Astrocyte (in vitro differentiated cells and primary cell): ENCODE results near the gene PRKCE. TPM values are rescaled to one million over a fixed set of nuclear protein-coding genes. Genes with fewer than 3 reads are reported as not detected.

Source experiments
- DNase-seq: peaks from one replicate; pipeline ENCODE4 v3.0.0-alpha.2; 2010; ENCODE audit warnings: low read depth
- FAIRE-seq: peaks from 2 replicates; lab custom pipeline; 2011; peaks lifted over from hg19 to GRCh38; lab: Jason Lieb, UNC
- H2AFZ ChIP-seq: 2 replicates; pipeline ENCODE4 v1.6.0; 2012; ENCODE audit warnings: low read depth, low read length, inconsistent platforms
- H3K27ac ChIP-seq: 2 replicates; pipeline ENCODE4 v1.5.1; 2011; ENCODE audit warnings: low read depth, low read length, inconsistent platforms
- H3K27me3 ChIP-seq: 2 replicates; pipeline ENCODE4 v1.6.0; 2011; ENCODE audit warnings: low read length, inconsistent platforms; ENCODE audit not compliant: insufficient read depth
- H3K36me3 ChIP-seq: 2 replicates; pipeline ENCODE4 v1.5.1; 2011; ENCODE audit warnings: low read length, inconsistent platforms; ENCODE audit not compliant: insufficient read depth
- H3K4me1 ChIP-seq: 2 replicates; pipeline ENCODE4 v1.5.1; 2011; ENCODE audit warnings: low read length, inconsistent platforms; ENCODE audit not compliant: insufficient read depth
- H3K4me2 ChIP-seq: 2 replicates; pipeline ENCODE4 v1.6.0; 2012; ENCODE audit warnings: low read length, inconsistent platforms
- H3K4me3 ChIP-seq: 2 replicates; pipeline ENCODE4 v1.5.1; 2011; ENCODE audit warnings: low read depth, mild to moderate bottlenecking, low read length, inconsistent platforms; ENCODE audit not compliant: insufficient read depth
- H3K79me2 ChIP-seq: 2 replicates; pipeline ENCODE4 v1.6.0; 2012; ENCODE audit warnings: mild to moderate bottlenecking, low read length, inconsistent platforms; ENCODE audit not compliant: insufficient read depth
- H3K9ac ChIP-seq: 2 replicates; pipeline ENCODE4 v1.6.0; 2012; ENCODE audit warnings: mild to moderate bottlenecking, low read length, inconsistent platforms
- H3K9me3 ChIP-seq: 2 replicates; pipeline ENCODE4 v1.5.1; 2012; ENCODE audit warnings: low read depth, mild to moderate bottlenecking, low read length, inconsistent platforms; ENCODE audit not compliant: insufficient read depth
- H4K20me1 ChIP-seq: 2 replicates; pipeline ENCODE4 v1.6.0; 2012; ENCODE audit warnings: low read length, inconsistent platforms; ENCODE audit not compliant: insufficient read depth
- H3K27ac Mint-ChIP-seq: one replicate; pipeline ENCODE4 v1.8.0; 2021; ENCODE audit warnings: mild to moderate bottlenecking, mixed read lengths; ENCODE audit not compliant: unreplicated experiment
- H3K27me3 Mint-ChIP-seq: one replicate; pipeline ENCODE4 v1.8.0; 2021; ENCODE audit warnings: low read depth, mixed read lengths; ENCODE audit not compliant: unreplicated experiment
- H3K36me3 Mint-ChIP-seq: one replicate; pipeline ENCODE4 v1.8.0; 2021; ENCODE audit warnings: low read depth, mixed read lengths; ENCODE audit not compliant: unreplicated experiment
- H3K4me1 Mint-ChIP-seq: one replicate; pipeline ENCODE4 v1.8.0; 2021; ENCODE audit warnings: low read depth, mixed read lengths; ENCODE audit not compliant: unreplicated experiment
- H3K4me3 Mint-ChIP-seq: one replicate; pipeline ENCODE4 v1.8.0; 2021; ENCODE audit warnings: mild to moderate bottlenecking, moderate library complexity, mixed read lengths; ENCODE audit not compliant: unreplicated experiment
- H3K9me3 Mint-ChIP-seq: one replicate; pipeline ENCODE4 v1.8.0; 2021; ENCODE audit warnings: mild to moderate bottlenecking, mixed read lengths; ENCODE audit not compliant: unreplicated experiment
- CTCF ChIP-seq: IDR thresholded peaks from 2 replicates; pipeline ENCODE4 v1.5.1; 2011; ENCODE audit warnings: low read depth, mild to moderate bottlenecking, inconsistent platforms, low read length, moderate library complexity; ENCODE audit not compliant: insufficient read depth
- EZH2 ChIP-seq: IDR thresholded peaks from 2 replicates; pipeline ENCODE4 v1.6.1; 2012; ENCODE audit warnings: mild to moderate bottlenecking, low read length, inconsistent platforms; ENCODE audit not compliant: insufficient read depth
- total RNA-seq: library from RNA; stranded (reverse); gene quantifications from 2 replicates; pipeline ENCODE4 v1.2.1, GENCODE V29; 2021

Gene PRKCE
- total RNA-seq, 1 donor from 2014 or later, result 12.8 TPM

- no peak overlapping the region for H3K9ac ChIP-seq
- H3K36me3 ChIP-seq, result no peaks in the 10 kb centered on the region
- H3K4me1 ChIP-seq, result no peaks in the 10 kb centered on the region
- H3K36me3 Mint-ChIP-seq, result no peaks in the 10 kb centered on the region
- peaks cover 18% of the 10 kb centered on the region for H4K20me1 ChIP-seq
- H3K27ac Mint-ChIP-seq, result no peak overlapping the region
- no peaks in the 10 kb centered on the region for H3K9me3 ChIP-seq
- no peak for DNase-seq
- H3K4me1 Mint-ChIP-seq, result no peaks in the 10 kb centered on the region
- peaks cover 18% of the 10 kb centered on the region for H3K27me3 Mint-ChIP-seq
- H3K4me2 ChIP-seq, result no peak overlapping the region
- H3K79me2 ChIP-seq, result no peaks in the 10 kb centered on the region
- H3K27ac ChIP-seq, result no peak overlapping the region
- no peak overlapping the region for H2AFZ ChIP-seq
- no peak for FAIRE-seq
- no peaks in the 10 kb centered on the region for H3K9me3 Mint-ChIP-seq
- TF ChIP-seq CTCF (no peak), EZH2 (no peak)
- H3K4me3 ChIP-seq, result no peak overlapping the region
- no peak overlapping the region for H3K4me3 Mint-ChIP-seq
- H3K27me3 ChIP-seq, result no peaks in the 10 kb centered on the region
Measured at GRCh38 chr2:45789961-45790723, 138.7 kb downstream of the PRKCE start.

GRCh38 chr2:45793305-45793962, 142.0 kb downstream of the PRKCE start:
- TF ChIP-seq EZH2 (no peak), CTCF (no peak)
- FAIRE-seq (no peak), DNase-seq (no peak)
- Histone ChIP-seq H3K79me2 (no peaks in the 10 kb centered on the region), H3K27ac (no peak overlapping the region), H3K4me3 (no peak overlapping the region), H3K9me3 (no peaks in the 10 kb centered on the region), H3K4me1 (no peaks in the 10 kb centered on the region), H4K20me1 (peaks cover 31% of the 10 kb centered on the region), H3K4me2 (no peak overlapping the region), H2AFZ (no peak overlapping the region), H3K9ac (no peak overlapping the region), H3K36me3 (no peaks in the 10 kb centered on the region), H3K27me3 (no peaks in the 10 kb centered on the region)
- Mint-ChIP-seq H3K27me3 (peaks cover 12% of the 10 kb centered on the region), H3K36me3 (no peaks in the 10 kb centered on the region), H3K9me3 (no peaks in the 10 kb centered on the region), H3K4me1 (no peaks in the 10 kb centered on the region), H3K4me3 (no peak overlapping the region), H3K27ac (no peak overlapping the region)

- no peaks in the 10 kb centered on the region for H3K4me1 Mint-ChIP-seq
- peak; percentile 68 for DNase-seq
- no peak for FAIRE-seq
- no peak overlapping the region for H3K4me3 ChIP-seq
- H3K36me3 ChIP-seq, result no peaks in the 10 kb centered on the region
- no peak overlapping the region for H3K4me3 Mint-ChIP-seq
- H3K9ac ChIP-seq, result no peak overlapping the region
- peaks cover 31% of the 10 kb centered on the region for H4K20me1 ChIP-seq
- H3K36me3 Mint-ChIP-seq, result no peaks in the 10 kb centered on the region
- H3K27ac Mint-ChIP-seq, result no peak overlapping the region
- no peaks in the 10 kb centered on the region for H3K4me1 ChIP-seq
- H2AFZ ChIP-seq, result no peak overlapping the region
- no peaks in the 10 kb centered on the region for H3K9me3 ChIP-seq
- H3K79me2 ChIP-seq, result no peaks in the 10 kb centered on the region
- no peak overlapping the region for H3K4me2 ChIP-seq
- no peaks in the 10 kb centered on the region for H3K9me3 Mint-ChIP-seq
- no peak overlapping the region for H3K27ac ChIP-seq
- peaks cover 12% of the 10 kb centered on the region for H3K27me3 Mint-ChIP-seq
- TF ChIP-seq CTCF (no peak), EZH2 (no peak)
- no peaks in the 10 kb centered on the region for H3K27me3 ChIP-seq
Measured at GRCh38 chr2:45794134-45794617, 142.7 kb downstream of the PRKCE start.
